ENCODE data around the gene CCDC92.

Gene CCDC92

GRCh38 chr12:123919980-123920360 is 52.7 kb downstream of the CCDC92 start:
- H3K9ac ChIP-seq (ENCODE audit: low read length), result no peak overlapping the region
- H3K27me3 ChIP-seq (replicated peaks; ENCODE audit: insufficient read depth, low read length), result no peaks in the 10 kb centered on the region
- TF ChIP-seq EZH2 (optimal IDR thresholded peaks at IDR 0.05; ENCODE audit: low read depth, low read length), result no peak
- no peak for TF ChIP-seq CTCF (IDR thresholded peaks at IDR 0.05; ENCODE audit: low read length)
- TF ChIP-seq EZH2phosphoT487 (IDR thresholded peaks at IDR 0.05; ENCODE audit: low read length), result no peak
- H3K9me2 ChIP-seq (replicated peaks; ENCODE audit: insufficient read depth, low read length), result no peaks in the 10 kb centered on the region
- H3F3A ChIP-seq (ENCODE audit: insufficient read depth, low read length), result no peaks in the 10 kb centered on the region
- H3K4me2 ChIP-seq (ENCODE audit: low read depth, low read length), result no peak overlapping the region
- H4K20me1 ChIP-seq (ENCODE audit: insufficient read depth, low read length), result no peaks in the 10 kb centered on the region
- no peaks in the 10 kb centered on the region for H3K79me2 ChIP-seq (ENCODE audit: low read length)
- no peak overlapping the region for H3K27ac ChIP-seq (ENCODE audit: low read length)
- no peaks in the 10 kb centered on the region for H3K4me1 ChIP-seq (ENCODE audit: low read length)
- DNase-seq, result no peak
- H2AFZ ChIP-seq (ENCODE audit: low read length), result no peak overlapping the region
- no peak overlapping the region for H3K4me3 ChIP-seq (ENCODE audit: low read length)
- no peaks in the 10 kb centered on the region for H3K9me3 ChIP-seq (replicated peaks; ENCODE audit: insufficient read depth, low read length)
- H3K36me3 ChIP-seq (replicated peaks; ENCODE audit: insufficient read depth, low read length), result no peaks in the 10 kb centered on the region

- Histone ChIP-seq H3F3A (ENCODE audit: insufficient read depth, low read length) (no peaks in the 10 kb centered on the region), H4K20me1 (ENCODE audit: insufficient read depth, low read length) (no peaks in the 10 kb centered on the region), H3K27me3 (replicated peaks; ENCODE audit: insufficient read depth, low read length) (no peaks in the 10 kb centered on the region), H3K4me1 (ENCODE audit: low read length) (no peaks in the 10 kb centered on the region), H3K9ac (ENCODE audit: low read length) (no peak overlapping the region), H3K4me3 (ENCODE audit: low read length) (no peak overlapping the region), H3K9me2 (replicated peaks; ENCODE audit: insufficient read depth, low read length) (no peaks in the 10 kb centered on the region), H3K9me3 (replicated peaks; ENCODE audit: insufficient read depth, low read length) (no peaks in the 10 kb centered on the region), H3K4me2 (ENCODE audit: low read depth, low read length) (no peak overlapping the region), H3K27ac (ENCODE audit: low read length) (no peak overlapping the region), H3K36me3 (replicated peaks; ENCODE audit: insufficient read depth, low read length) (no peaks in the 10 kb centered on the region), H2AFZ (ENCODE audit: low read length) (no peak overlapping the region), H3K79me2 (ENCODE audit: low read length) (no peaks in the 10 kb centered on the region)
- no peak for DNase-seq
- TF ChIP-seq CTCF (IDR thresholded peaks at IDR 0.05; ENCODE audit: low read length), result no peak
Measured at GRCh38 chr12:123917337-123917850, 55.2 kb downstream of the CCDC92 start.

- DNase-seq, result no peak
Measured at GRCh38 chr12:123916729-123917128, 55.9 kb downstream of the CCDC92 start.

More at GRCh38 chr12:123916729-123917128, 55.9 kb downstream of the CCDC92 start:
- TF ChIP-seq EZH2 (optimal IDR thresholded peaks at IDR 0.05; ENCODE audit: low read depth, low read length) (no peak), EZH2phosphoT487 (IDR thresholded peaks at IDR 0.05; ENCODE audit: low read length) (no peak), CTCF (IDR thresholded peaks at IDR 0.05; ENCODE audit: low read length) (no peak)
- Histone ChIP-seq H3K9me3 (replicated peaks; ENCODE audit: insufficient read depth, low read length) (no peaks in the 10 kb centered on the region), H3K4me1 (ENCODE audit: low read length) (no peaks in the 10 kb centered on the region), H3K9ac (ENCODE audit: low read length) (no peak overlapping the region), H3K27me3 (replicated peaks; ENCODE audit: insufficient read depth, low read length) (no peaks in the 10 kb centered on the region), H3K4me2 (ENCODE audit: low read depth, low read length) (no peak overlapping the region), H3K9me2 (replicated peaks; ENCODE audit: insufficient read depth, low read length) (no peaks in the 10 kb centered on the region), H3K4me3 (ENCODE audit: low read length) (no peak overlapping the region), H3K27ac (ENCODE audit: low read length) (no peak overlapping the region), H4K20me1 (ENCODE audit: insufficient read depth, low read length) (no peaks in the 10 kb centered on the region), H2AFZ (ENCODE audit: low read length) (no peak overlapping the region), H3K36me3 (replicated peaks; ENCODE audit: insufficient read depth, low read length) (no peaks in the 10 kb centered on the region), H3F3A (ENCODE audit: insufficient read depth, low read length) (no peaks in the 10 kb centered on the region), H3K79me2 (ENCODE audit: low read length) (no peaks in the 10 kb centered on the region)
